ENCODE measurements around the gene SDHD. TPM values are rescaled to one million over a fixed set of nuclear protein-coding genes. Genes with fewer than 3 reads are reported as not detected.

The SDHD gene
- total and polyA plus RNA-seq, 9 of the 15 experiments (the other 6 are each of a cell fraction or from before 2014, with no cell fraction given): 150 to 1,225 (median 215) TPM

- TF ChIP-seq DLX4 (CRISPR knock-in tag; IDR thresholded peaks at IDR 0.05): no peak
- peak in 1 of 2 experiments; percentile 65; a peak in 2 of 4 replicates for TF ChIP-seq ZNF639 (CRISPR knock-in tag; conservative IDR thresholded peaks at IDR 0.05 in 1 of 2, IDR thresholded peaks at IDR 0.05 in 1 of 2)
- no peak for TF ChIP-seq ZBTB5 (IDR thresholded peaks at IDR 0.05)
- no peak; the same call in 1 of the 2 replicates for TF ChIP-seq ZFP91 (CRISPR knock-in tag; IDR thresholded peaks at IDR 0.05)
- no peak for TF ChIP-seq USF2 (CRISPR knock-in tag; IDR thresholded peaks at IDR 0.05)
- no peak for TF ChIP-seq SMAD4 (CRISPR knock-in tag; conservative IDR thresholded peaks at IDR 0.05)
- no peak for TF ChIP-seq BHLHE40 (IDR thresholded peaks at IDR 0.05; ENCODE audit: low read length)
- no peak for TF ChIP-seq ARHGAP35 (IDR thresholded peaks at IDR 0.05; ENCODE audit: partially characterized antibody)
- no peak; the same call in 1 of the 2 replicates for TF ChIP-seq ZSCAN32 (CRISPR knock-in tag; IDR thresholded peaks at IDR 0.05)
- TF ChIP-seq PRPF4 (IDR thresholded peaks at IDR 0.05; ENCODE audit: insufficient read depth, low read depth, low read length, poor library complexity, severe bottlenecking): no peak
- TF ChIP-seq MAFK (IDR thresholded peaks at IDR 0.05; ENCODE audit: low read length): no peak
- TF ChIP-seq TOE1 (IDR thresholded peaks at IDR 0.05; ENCODE audit: borderline replicate concordance): 0 out of 2 replicates have a peak, but pooled peaks have one; percentile 23
- no peak for TF ChIP-seq TOE1 (CRISPR knock-in tag; IDR thresholded peaks at IDR 0.05; ENCODE audit: borderline replicate concordance, low read depth)
- TF ChIP-seq GATA2 (CRISPR knock-in tag; IDR thresholded peaks at IDR 0.05): no peak
- 0 out of 2 replicates have a peak, but pooled peaks have one; percentile 6 for TF ChIP-seq SMC3 (conservative IDR thresholded peaks at IDR 0.05; ENCODE audit: insufficient read depth, low read depth, low read length)
- TF ChIP-seq ATF6 (CRISPR knock-in tag; IDR thresholded peaks at IDR 0.05): peak; percentile 65; the same call in 1 of the 2 replicates
- peak; percentile 40 for TF ChIP-seq CXXC5 (CRISPR knock-in tag; IDR thresholded peaks at IDR 0.05)
Observed at GRCh38 chr11:112086422-112087191, at the start of gene SDHD, which contains the start of gene TIMM8B (continued).

All from K562 (cell line).